Parathyroid adenoma (tissue), 2 donors: ENCODE results near the gene PCDHGA12.
"Not testable (repeated sequence)": the region's sequence is repeated elsewhere in the genome, so short reads cannot be mapped to it uniquely, and the experiment has no call there.

Experiments used
- H2AFZ ChIP-seq: fragments of 300-600 bp; sonication (generic); one replicate; pipeline ENCODE4 v1.7.0; 2017; ENCODE audit warnings: antibody characterized with exemption, mild to moderate bottlenecking
- H3K27ac ChIP-seq: fragments of 300-600 bp; sonication (generic); one replicate; pipeline ENCODE4 v1.7.0; 2017
- H3K27me3 ChIP-seq: fragments of 300-600 bp; sonication (generic); one replicate; pipeline ENCODE4 v1.7.0; 2017; ENCODE audit warnings: low read length; ENCODE audit not compliant: control insufficient read depth, insufficient read depth
- H3K36me3 ChIP-seq: fragments of 300-600 bp; sonication (generic); one replicate; pipeline ENCODE4 v1.7.0; 2017; ENCODE audit warnings: low read length; ENCODE audit not compliant: control insufficient read depth, insufficient read depth
- H3K4me1 ChIP-seq: fragments of 300-600 bp; sonication (generic); one replicate; pipeline ENCODE4 v1.7.0; 2017; ENCODE audit warnings: control low read depth
- H3K4me2 ChIP-seq: fragments of 300-600 bp; sonication (generic); one replicate; pipeline ENCODE4 v1.7.0; 2017; ENCODE audit warnings: low read length
- H3K4me3 ChIP-seq: fragments of 300-600 bp; sonication (generic); one replicate; pipeline ENCODE4 v1.7.0; 2017; ENCODE audit warnings: low read depth, low read length
- H3K79me2 ChIP-seq: fragments of 300-600 bp; sonication (generic); one replicate; pipeline ENCODE4 v1.7.0; 2017; ENCODE audit warnings: control low read depth
- H3K9ac ChIP-seq: fragments of 300-600 bp; sonication (generic); one replicate; pipeline ENCODE4 v1.7.0; 2017; ENCODE audit warnings: mild to moderate bottlenecking
- H3K9me3 ChIP-seq: fragments of 300-600 bp; sonication (generic); one replicate; pipeline ENCODE4 v1.7.0; 2017; ENCODE audit warnings: low read length; ENCODE audit not compliant: control insufficient read depth
- CTCF ChIP-seq: fragments of 300-600 bp; sonication (generic); IDR thresholded peaks from one replicate; pipeline ENCODE4 v1.7.0; 2017; ENCODE audit warnings: antibody characterized with exemption, mild to moderate bottlenecking
- donor health status: primary hyperparathyroidism.

PCDHGA12 gene

GRCh38 chr5:141387557-141388311 is 42.6 kb upstream of the PCDHGA12 start, which contains the start of gene PCDHGB4:
PCDHGB4 (plus strand) TSS chr5:141387698; CDS start chr5:141387885, 187 bp downstream.
- H3K79me2 ChIP-seq, H3K27ac ChIP-seq, H3K4me2 ChIP-seq, H3K36me3 ChIP-seq, H3K27me3 ChIP-seq, H3K9me3 ChIP-seq, H3K9ac ChIP-seq, H3K4me3 ChIP-seq, H2AFZ ChIP-seq, H3K4me1 ChIP-seq: not testable (repeated sequence)
- TF ChIP-seq CTCF = peak; percentile 43

- TF ChIP-seq CTCF = no peak
- Histone ChIP-seq H3K4me2 (no peak overlapping the region), H3K4me3 (no peak overlapping the region), H3K27ac (no peak overlapping the region), H3K4me1 (no peaks in the 10 kb centered on the region), H3K79me2 (no peaks in the 10 kb centered on the region), H2AFZ (no peak overlapping the region), H3K9me3 (no peaks in the 10 kb centered on the region), H3K9ac (no peak overlapping the region), H3K27me3 (no peaks in the 10 kb centered on the region), H3K36me3 (peaks cover 3% of the 10 kb centered on the region)
Measured at GRCh38 chr5:141388661-141389060, 41.6 kb upstream of the PCDHGA12 start.

- H3K4me3 ChIP-seq = no peak overlapping the region
- H3K27me3 ChIP-seq = no peaks in the 10 kb centered on the region
- H3K4me2 ChIP-seq = no peak overlapping the region
- H3K9me3 ChIP-seq = no peaks in the 10 kb centered on the region
- H3K79me2 ChIP-seq = no peaks in the 10 kb centered on the region
- no peak overlapping the region for H3K27ac ChIP-seq
- H2AFZ ChIP-seq = no peak overlapping the region
- TF ChIP-seq CTCF = no peak
- H3K36me3 ChIP-seq = peaks cover 3% of the 10 kb centered on the region
- H3K4me1 ChIP-seq = no peaks in the 10 kb centered on the region
- H3K9ac ChIP-seq = no peak overlapping the region
Measured at GRCh38 chr5:141389153-141390042, 40.9 kb upstream of the PCDHGA12 start.

GRCh38 chr5:141392429-141393198 is 37.7 kb upstream of the PCDHGA12 start, which contains the start of gene PCDHGA8:
PCDHGA8 (plus strand) TSS chr5:141392633; CDS start chr5:141392814, 181 bp downstream.
- H3K4me2 ChIP-seq = no peak within 1 kb of the TSS
- no peaks in the 10 kb centered on the region for H3K27me3 ChIP-seq
- H3K79me2 ChIP-seq = no peaks in the 10 kb centered on the region
- no peak for TF ChIP-seq CTCF
- H3K4me1 ChIP-seq = no peaks in the 10 kb centered on the region
- H3K27ac ChIP-seq = no peak within 1 kb of the TSS
- no peaks in the 10 kb centered on the region for H3K9me3 ChIP-seq
- peaks cover 3% of the 10 kb centered on the region for H3K36me3 ChIP-seq
- H2AFZ ChIP-seq = no peak within 1 kb of the TSS
- no peak within 1 kb of the TSS for H3K9ac ChIP-seq
- no peak within 1 kb of the TSS for H3K4me3 ChIP-seq
